ENCODE data around the gene CPA5. TPM values are rescaled to one million over a fixed set of nuclear protein-coding genes. Genes with fewer than 3 reads are reported as not detected.

CPA5 gene
- total and polyA plus RNA-seq, 2 donors (not counting 3 experiments of a cell fraction or from before 2014, with no cell fraction given): not detected

DNA sequence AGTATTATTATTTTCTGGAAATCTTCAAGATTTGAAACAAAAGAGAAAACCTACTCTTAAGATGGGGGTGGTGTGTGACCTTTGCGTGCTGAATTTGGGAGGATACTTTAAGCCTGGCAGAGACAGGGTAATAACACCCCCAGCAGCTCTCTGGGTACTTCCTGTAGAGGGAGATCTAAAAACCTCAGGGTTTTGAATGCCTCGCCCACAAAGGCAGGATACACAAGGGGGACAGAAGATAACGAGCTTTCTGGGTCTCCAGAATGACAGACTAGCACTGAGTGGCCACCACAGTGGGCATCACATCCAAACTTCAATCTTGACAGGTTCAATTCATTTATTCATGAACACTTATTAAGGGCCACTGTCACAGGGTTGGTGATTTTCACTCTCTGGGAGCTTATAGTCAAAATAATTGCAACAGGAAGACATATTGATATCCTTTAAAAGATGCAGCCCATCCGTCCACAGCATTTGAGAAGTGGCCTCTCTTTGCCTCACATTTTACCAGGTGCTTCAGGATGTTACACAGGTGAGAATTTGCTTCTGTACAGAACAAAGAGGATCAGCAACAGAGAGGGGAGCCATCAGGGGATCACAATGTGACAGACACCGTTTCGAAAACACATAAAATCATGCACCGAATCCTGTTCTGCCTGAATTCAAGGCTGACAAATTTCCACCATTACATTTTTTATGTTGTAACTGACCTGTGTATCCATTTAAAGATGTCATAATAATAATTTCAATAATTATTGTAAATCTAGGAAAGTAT is 50.0 kb downstream of the CPA5 start:
- dilution Hi-C loops (cut with MboI; ENCODE audit: extremely low pct_ligation_motif_present, low sequenced_read_pairs) (no loop called here), intact Hi-C loops (cut with micrococcal nuclease) (no loop called here)
- Histone ChIP-seq H3K4me2 (ENCODE audit: insufficient read depth, low read length) (no peak overlapping the region), H3K27ac (ENCODE audit: insufficient read depth, low read depth, low read length) (no peak overlapping the region), H3K27me3 (ENCODE audit: control insufficient read depth in 2 of 2, insufficient read depth in 2 of 2, low read length in 2 of 2) (no peaks in the 10 kb centered on the region), H2AFZ (ENCODE audit: low read depth, low read length) (no peak overlapping the region), H3K4me3 (replicated peaks in 1 of 3; ENCODE audit: insufficient read depth in 1 of 3, low read depth in 1 of 3, low read length in 3 of 3) (no peak overlapping the region), H3K9me1 (replicated peaks; ENCODE audit: control insufficient read depth, extremely low read depth, insufficient read depth, low read length) (no peaks in the 10 kb centered on the region), H3K79me2 (ENCODE audit: control insufficient read depth, insufficient read depth, low read length) (no peaks in the 10 kb centered on the region), H4K20me1 (replicated peaks; ENCODE audit: control insufficient read depth, extremely low read depth, insufficient read depth, low read length) (no peaks in the 10 kb centered on the region), H3K4me1 (ENCODE audit: control insufficient read depth, extremely low read depth, insufficient read depth, low read length) (no peaks in the 10 kb centered on the region), H3K9me3 (replicated peaks; ENCODE audit: control insufficient read depth, insufficient read depth, low read length) (no peaks in the 10 kb centered on the region), H3K9ac (replicated peaks; ENCODE audit: extremely low read depth, insufficient read depth, low read length) (no peak overlapping the region), H3K36me3 (ENCODE audit: control insufficient read depth in 2 of 2, extremely low read depth in 1 of 2, insufficient read depth in 2 of 2, low read length in 2 of 2) (no peaks in the 10 kb centered on the region)
- POLR2A ChIA-PET: no interaction called here
- BruUV-seq (replicated peaks): no TSS peak
- TF ChIP-seq MYC (IDR thresholded peaks at IDR 0.05; ENCODE audit: low read depth, low read length) (no peak), JUN (IDR thresholded peaks at IDR 0.05; ENCODE audit: borderline replicate concordance, insufficient read depth, insufficient read length, low read depth) (no peak), EZH2 (IDR thresholded peaks at IDR 0.05; ENCODE audit: borderline replicate concordance, low read depth, low read length, severe bottlenecking) (no peak), GATA2 (IDR thresholded peaks at IDR 0.05; ENCODE audit: insufficient read depth, insufficient read length, low read depth, low read length) (no peak), POLR2AphosphoS5 (IDR thresholded peaks at IDR 0.05; ENCODE audit: insufficient read depth, low read depth, low read length) (no peak), POLR2A (IDR thresholded peaks at IDR 0.05; ENCODE audit: low read depth, low read length) (no peak), FOS (IDR thresholded peaks at IDR 0.05; ENCODE audit: borderline replicate concordance, insufficient read depth, low read length) (no peak)
- TF ChIP-seq, protein P1, sequence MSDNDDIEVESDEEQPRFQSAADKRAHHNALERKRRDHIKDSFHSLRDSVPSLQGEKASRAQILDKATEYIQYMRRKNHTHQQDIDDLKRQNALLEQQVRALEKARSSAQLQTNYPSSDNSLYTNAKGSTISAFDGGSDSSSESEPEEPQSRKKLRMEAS (IDR thresholded peaks at IDR 0.05; ENCODE audit: insufficient read depth, insufficient read length): no peak
- TF ChIP-seq, protein P2, sequence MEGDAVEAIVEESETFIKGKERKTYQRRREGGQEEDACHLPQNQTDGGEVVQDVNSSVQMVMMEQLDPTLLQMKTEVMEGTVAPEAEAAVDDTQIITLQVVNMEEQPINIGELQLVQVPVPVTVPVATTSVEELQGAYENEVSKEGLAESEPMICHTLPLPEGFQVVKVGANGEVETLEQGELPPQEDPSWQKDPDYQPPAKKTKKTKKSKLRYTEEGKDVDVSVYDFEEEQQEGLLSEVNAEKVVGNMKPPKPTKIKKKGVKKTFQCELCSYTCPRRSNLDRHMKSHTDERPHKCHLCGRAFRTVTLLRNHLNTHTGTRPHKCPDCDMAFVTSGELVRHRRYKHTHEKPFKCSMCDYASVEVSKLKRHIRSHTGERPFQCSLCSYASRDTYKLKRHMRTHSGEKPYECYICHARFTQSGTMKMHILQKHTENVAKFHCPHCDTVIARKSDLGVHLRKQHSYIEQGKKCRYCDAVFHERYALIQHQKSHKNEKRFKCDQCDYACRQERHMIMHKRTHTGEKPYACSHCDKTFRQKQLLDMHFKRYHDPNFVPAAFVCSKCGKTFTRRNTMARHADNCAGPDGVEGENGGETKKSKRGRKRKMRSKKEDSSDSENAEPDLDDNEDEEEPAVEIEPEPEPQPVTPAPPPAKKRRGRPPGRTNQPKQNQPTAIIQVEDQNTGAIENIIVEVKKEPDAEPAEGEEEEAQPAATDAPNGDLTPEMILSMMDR (IDR thresholded peaks at IDR 0.05; ENCODE audit: extremely low read depth in 1 of 2, insufficient read depth in 1 of 2, low read depth in 1 of 2, low read length in 2 of 2): no peak
- DNase-seq (ENCODE audit: low read depth, low spot score) (no peak), FAIRE-seq (no peak)
- CTCF ChIA-PET: interaction anchor here (0.5 to 1.1 kb wide), 2 partner anchors 9 to 154 kb away, joined by 3 read pairs; no protein-coding TSS in a partner anchor
